H1 (cell line): Measurements from ENCODE around the gene ALDH5A1. TPM values are rescaled to one million over a fixed set of nuclear protein-coding genes. Genes with fewer than 3 reads are reported as not detected.

Experiments used
- CTCF ChIA-PET: fragments of 300-600 bp; sonication (Branson Sonifier 250); formaldehyde crosslinking; loops from one replicate; lab custom pipeline; 2021; ENCODE audit not compliant: partially characterized antibody; lab: Charles Lee
- POLR2A ChIA-PET: fragments of 300-600 bp; sonication (Branson Sonifier 250); formaldehyde crosslinking; loops from one replicate; lab custom pipeline; 2021; ENCODE audit warnings: inconsistent platforms; ENCODE audit not compliant: partially characterized antibody; lab: Charles Lee
- DNase-seq, 2 experiments: peaks; one replicate each; pipeline versions ENCODE4 v3.0.0 to v3.0.0-alpha.2; 2010 to 2022; ENCODE audit warnings: low spot score in 2 of 2, low read depth in 1 of 2, mixed read lengths in 1 of 2
- FAIRE-seq: peaks from 2 replicates; lab custom pipeline; 2011; peaks lifted over from hg19 to GRCh38; lab: Jason Lieb, UNC
- H2AFZ ChIP-seq: 2 replicates; pipeline ENCODE4 v1.8.1; 2012; ENCODE audit warnings: low read length, inconsistent platforms
- H2AK5ac ChIP-seq: 2 replicates; pipeline ENCODE4 v1.6.1; 2013; ENCODE audit warnings: low read depth, low read length
- H2BK120ac ChIP-seq: replicated peaks from 2 replicates; pipeline ENCODE3; 2013; ENCODE audit warnings: low read depth, low read length, inconsistent platforms
- H2BK12ac ChIP-seq: 2 replicates; pipeline ENCODE4 v1.6.1; 2013; ENCODE audit warnings: low read depth, low read length
- H2BK15ac ChIP-seq: 2 replicates; pipeline ENCODE4 v1.6.1; 2013; ENCODE audit warnings: low read length
- H2BK20ac ChIP-seq: 2 replicates; pipeline ENCODE4 v1.6.1; 2013; ENCODE audit warnings: low read length
- H2BK5ac ChIP-seq: 2 replicates; pipeline ENCODE4 v1.6.1; 2013; ENCODE audit warnings: low read depth, low read length
- H3K14ac ChIP-seq: 2 replicates; pipeline ENCODE4 v1.6.1; 2013; ENCODE audit warnings: inconsistent platforms; ENCODE audit not compliant: insufficient read length
- H3K18ac ChIP-seq: 2 replicates; pipeline ENCODE4 v1.6.1; 2013; ENCODE audit warnings: low read length; ENCODE audit errors: extremely low read depth
- H3K23ac ChIP-seq: 2 replicates; pipeline ENCODE4 v1.6.1; 2013; ENCODE audit warnings: inconsistent platforms; ENCODE audit not compliant: insufficient read length
- H3K23me2 ChIP-seq: 2 replicates; pipeline ENCODE4 v1.6.1; 2013; ENCODE audit warnings: low read depth, low read length
- H3K27ac ChIP-seq: 2 replicates; pipeline ENCODE4 v1.6.1; 2011; ENCODE audit warnings: low read depth, low read length, inconsistent platforms
- H3K27me3 ChIP-seq, 4 experiments: replicated peaks in 1 of 4; 1 replicate in 1 of 4; 2 replicates in 3 of 4; pipeline versions ENCODE4 v1.6.1 to v1.8.1; 2011 to 2013; ENCODE audit warnings: low read length in 3 of 4, mild to moderate bottlenecking in 3 of 4, inconsistent platforms in 2 of 4, mixed read lengths in 2 of 4, moderate library complexity in 1 of 4; ENCODE audit not compliant: control insufficient read depth in 3 of 4, insufficient read depth in 3 of 4; ENCODE audit errors: extremely low read depth in 1 of 4
- H3K36me3 ChIP-seq, 4 experiments: 2 replicates each; pipeline versions ENCODE4 v1.6.1 to v1.8.1; 2011 to 2013; ENCODE audit warnings: mild to moderate bottlenecking in 4 of 4, low read length in 3 of 4, moderate library complexity in 2 of 4, control low read depth in 1 of 4, inconsistent platforms in 1 of 4; ENCODE audit not compliant: insufficient read depth in 4 of 4, control insufficient read depth in 2 of 4
- H3K4ac ChIP-seq: replicated peaks from 2 replicates; pipeline ENCODE3; 2013; ENCODE audit warnings: low read length, low read depth, mixed read lengths, inconsistent platforms; ENCODE audit not compliant: insufficient read length
- H3K4me1 ChIP-seq, 4 experiments: replicated peaks in 1 of 4; 1 replicate in 1 of 4; 2 replicates in 3 of 4; pipeline versions ENCODE4 v1.6.1 to v1.8.1; 2011 to 2013; ENCODE audit warnings: low read length in 3 of 4, inconsistent platforms in 2 of 4, mixed read lengths in 1 of 4; ENCODE audit not compliant: insufficient read depth in 4 of 4, control insufficient read depth in 3 of 4
- H3K4me2 ChIP-seq, 2 experiments: 2 replicates each; pipeline versions ENCODE4 v1.6.1 to v1.8.1; 2011 to 2013; ENCODE audit warnings: low read depth in 2 of 2, low read length in 2 of 2, control low read depth in 1 of 2, inconsistent platforms in 1 of 2, mild to moderate bottlenecking in 1 of 2; ENCODE audit not compliant: insufficient read depth in 1 of 2
- H3K4me3 ChIP-seq, 4 experiments: fragments of 200-600, 300-600 bp in 1 of 4; sonication (generic), shearing (Covaris generic), sonication (Bioruptor Twin) in 1 of 4; 2 replicates each; pipeline versions ENCODE4 v1.5.1 to v1.8.1; 2011 to 2016; ENCODE audit warnings: low read length in 4 of 4, low read depth in 3 of 4, control low read depth in 2 of 4, inconsistent platforms in 2 of 4, mild to moderate bottlenecking in 2 of 4, mixed read lengths in 1 of 4, moderate library complexity in 1 of 4; ENCODE audit not compliant: insufficient read depth in 2 of 4; ENCODE audit errors: extremely low read depth in 1 of 4
- H3K56ac ChIP-seq: replicated peaks from 2 replicates; pipeline ENCODE3; 2013; ENCODE audit warnings: low read depth, mild to moderate bottlenecking, mixed read lengths, low read length, inconsistent platforms; ENCODE audit not compliant: insufficient read length
- H3K79me1 ChIP-seq: 2 replicates; pipeline ENCODE4 v1.6.1; 2013; ENCODE audit warnings: low read depth, low read length, control low read depth
- H3K79me2 ChIP-seq, 2 experiments: 2 replicates each; pipeline versions ENCODE4 v1.6.1 to v1.8.1; 2012 to 2013; ENCODE audit warnings: low read length in 2 of 2, mild to moderate bottlenecking in 2 of 2, inconsistent platforms in 1 of 2; ENCODE audit not compliant: insufficient read depth in 2 of 2, control insufficient read depth in 1 of 2
- H3K9ac ChIP-seq, 4 experiments: replicated peaks in 1 of 4; 1 replicate in 1 of 4; 2 replicates in 3 of 4; pipeline versions ENCODE4 v1.6.1 to v1.8.1; 2011 to 2013; ENCODE audit warnings: low read depth in 3 of 4, low read length in 3 of 4, control low read depth in 2 of 4, mild to moderate bottlenecking in 2 of 4, moderate library complexity in 2 of 4, inconsistent platforms in 1 of 4; ENCODE audit errors: extremely low read depth in 1 of 4
- H3K9me3 ChIP-seq, 2 experiments: 2 replicates each; pipeline versions ENCODE4 v1.6.1 to v1.8.1; 2012 to 2013; ENCODE audit warnings: mild to moderate bottlenecking in 2 of 2, moderate library complexity in 2 of 2, control low read depth in 1 of 2, inconsistent platforms in 1 of 2, low read depth in 1 of 2, low read length in 1 of 2, mixed read lengths in 1 of 2; ENCODE audit not compliant: insufficient read depth in 2 of 2
- H4K20me1 ChIP-seq, 2 experiments: replicated peaks in 1 of 2; 2 replicates each; pipeline versions ENCODE3 to v1.8.1; 2011 to 2013; ENCODE audit warnings: inconsistent platforms in 2 of 2, low read length in 2 of 2, mild to moderate bottlenecking in 1 of 2; ENCODE audit not compliant: insufficient read depth in 2 of 2, control insufficient read depth in 1 of 2
- H4K5ac ChIP-seq: 2 replicates; pipeline ENCODE4 v1.6.1; 2013; ENCODE audit warnings: low read length, low read depth, mixed read lengths, inconsistent platforms; ENCODE audit not compliant: insufficient read length
- H4K8ac ChIP-seq: 2 replicates; pipeline ENCODE4 v1.8.0; 2013; ENCODE audit warnings: mild to moderate bottlenecking, moderate library complexity, low read length, inconsistent platforms; ENCODE audit not compliant: insufficient read depth; ENCODE audit errors: extremely low read depth
- H4K91ac ChIP-seq: replicated peaks from 2 replicates; pipeline ENCODE3; 2013; ENCODE audit warnings: low read length, mixed read lengths, inconsistent platforms; ENCODE audit not compliant: insufficient read length
- CBX8 ChIP-seq: fragments of 300-800, 300-1000 bp; sonication (generic); IDR thresholded peaks from 2 replicates; pipeline ENCODE4 v1.7.1; 2016; ENCODE audit warnings: low read depth, low read length, borderline replicate concordance
- KDM5A ChIP-seq: fragments of 200-600 bp; IDR thresholded peaks from 2 replicates; pipeline ENCODE4 v1.7.1; 2012; ENCODE audit warnings: mild to moderate bottlenecking, low read length, inconsistent platforms, mixed read lengths
- NRF1 ChIP-seq: IDR thresholded peaks from 2 replicates; pipeline ENCODE4 v1.6.1; 2011; ENCODE audit warnings: mild to moderate bottlenecking, low read depth, low read length, improper control_type of control experiment
- RFX5 ChIP-seq: IDR thresholded peaks from 2 replicates; pipeline ENCODE4 v1.6.1; 2011; ENCODE audit warnings: low read depth, low read length, improper control_type of control experiment, borderline replicate concordance
- WGBS, 2 experiments: shearing (Covaris generic) in 1 of 2; methylation state at CpG; one replicate each; pipeline versions ENCODE4 v1.1.6 to v1.1.7; 2013 to 2015; ENCODE audit warnings: low lambda C conversion rate in 2 of 2, mixed read lengths in 2 of 2, inconsistent platforms in 1 of 2, low coverage in 1 of 2, missing lambda C conversion rate in 1 of 2; ENCODE audit not compliant: insufficient replicate concordance in 2 of 2, insufficient coverage in 1 of 2, insufficient read length in 1 of 2; ENCODE audit errors: extremely low coverage in 1 of 2, missing lambda C conversion rate in 1 of 2; 5-methylcytosine and 5-hydroxymethylcytosine counted together
- polyA plus RNA-seq, 7 experiments: library from polyadenylated mRNA; depleted of rRNA in 3 of 7; stranded (reverse) in 5 of 7; unstranded in 2 of 7; fragments of >200 nt in 5 of 7; fragments of 200-250 nt in 2 of 7; gene quantifications; 1 replicate in 5 of 7; 2 replicates in 1 of 7; 4 replicates in 1 of 7; pipeline versions ENCODE4 v1.2.1 to v1.2.3, GENCODE V29; 2011 to 2013; ENCODE audit warnings: missing spikeins in 2 of 7, mixed read lengths in 2 of 7
- total RNA-seq: library from RNA; stranded (reverse); fragmentation: NEBNext Ultra II Directional; extraction: Animal tissue kit (Norgen Biotek cat#: 25700); gene quantifications from 2 replicates; pipeline ENCODE4 v1.2.1, GENCODE V29; 2021

ALDH5A1 gene
- total and polyA plus RNA-seq, 2 of the 8 experiments (the other 6 are each of a cell fraction or from before 2014, with no cell fraction given), result 1.5 to 2.4 TPM

- H3K27me3 ChIP-seq, result no peaks in the 10 kb centered on the region
- H2BK15ac ChIP-seq, result no peak overlapping the region
- FAIRE-seq (no peak), DNase-seq (no peak)
- no peak overlapping the region for H3K27ac ChIP-seq
- WGBS, 2 experiments, result 81% methylated on average over 9 of the region's 9 CpGs; no CpG with 5 or more reads in 1 of the 2 experiments
- peaks cover 2 to 4% of the 10 kb centered on the region in 2 experiments; a peak in 1 of 4 replicates for H3K9me3 ChIP-seq
- no peak overlapping the region for H4K5ac ChIP-seq
- no peak overlapping the region for H3K9ac ChIP-seq
- H3K79me1 ChIP-seq, result no peaks in the 10 kb centered on the region
- no peak overlapping the region for H2BK120ac ChIP-seq
- H4K8ac ChIP-seq, result no peak overlapping the region
- peaks cover 0 to 2% (median 0%) of the 10 kb centered on the region in 4 experiments; a peak in 1 of 8 replicates for H3K36me3 ChIP-seq
- H2AK5ac ChIP-seq, result no peak overlapping the region
- H3K18ac ChIP-seq, result no peak overlapping the region
- ChIA-PET POLR2A (no interaction called here), CTCF (interaction anchor here (0.6 to 2.5 kb wide), 3 partner anchors 14 to 822 kb away, joined by 3 to 12 read pairs (median 4); partner anchors contain the start of gene ALDH5A1)
- no peak overlapping the region for H3K14ac ChIP-seq
- H3K23me2 ChIP-seq, result no peaks in the 10 kb centered on the region
- no peak overlapping the region for H3K4me2 ChIP-seq
- H3K4me1 ChIP-seq, result no peaks in the 10 kb centered on the region
- no peak overlapping the region for H3K4me3 ChIP-seq
- H3K4ac ChIP-seq, result no peak overlapping the region
- no peak overlapping the region for H2BK5ac ChIP-seq
- no peak overlapping the region for H3K23ac ChIP-seq
- H4K20me1 ChIP-seq, result no peaks in the 10 kb centered on the region
- H3K56ac ChIP-seq, result no peak overlapping the region
- no peak overlapping the region for H2BK12ac ChIP-seq
- no peak overlapping the region for H4K91ac ChIP-seq
- no peaks in the 10 kb centered on the region for H3K79me2 ChIP-seq
- H2BK20ac ChIP-seq, result no peak overlapping the region
- H2AFZ ChIP-seq, result no peak overlapping the region
- TF ChIP-seq CBX8 (no peak), KDM5A (no peak), NRF1 (no peak), RFX5 (no peak)
Measured at GRCh38 chr6:24480705-24481104, 14.1 kb upstream of the ALDH5A1 start.
